HG02943 (cell line): ENCODE data around the gene TEKT5.
"Not testable (repeated sequence)": the region's sequence is repeated elsewhere in the genome, so short reads cannot be mapped to it uniquely, and the experiment has no call there.

Experiments used
- ATAC-seq: cut with Tn5 transposase; IDR thresholded peaks from one replicate; pipeline ENCODE4 v1.9.1; 2021; ENCODE audit warnings: mild to moderate bottlenecking, low read depth, moderate library complexity; ENCODE audit not compliant: unreplicated experiment

TEKT5 gene

DNA sequence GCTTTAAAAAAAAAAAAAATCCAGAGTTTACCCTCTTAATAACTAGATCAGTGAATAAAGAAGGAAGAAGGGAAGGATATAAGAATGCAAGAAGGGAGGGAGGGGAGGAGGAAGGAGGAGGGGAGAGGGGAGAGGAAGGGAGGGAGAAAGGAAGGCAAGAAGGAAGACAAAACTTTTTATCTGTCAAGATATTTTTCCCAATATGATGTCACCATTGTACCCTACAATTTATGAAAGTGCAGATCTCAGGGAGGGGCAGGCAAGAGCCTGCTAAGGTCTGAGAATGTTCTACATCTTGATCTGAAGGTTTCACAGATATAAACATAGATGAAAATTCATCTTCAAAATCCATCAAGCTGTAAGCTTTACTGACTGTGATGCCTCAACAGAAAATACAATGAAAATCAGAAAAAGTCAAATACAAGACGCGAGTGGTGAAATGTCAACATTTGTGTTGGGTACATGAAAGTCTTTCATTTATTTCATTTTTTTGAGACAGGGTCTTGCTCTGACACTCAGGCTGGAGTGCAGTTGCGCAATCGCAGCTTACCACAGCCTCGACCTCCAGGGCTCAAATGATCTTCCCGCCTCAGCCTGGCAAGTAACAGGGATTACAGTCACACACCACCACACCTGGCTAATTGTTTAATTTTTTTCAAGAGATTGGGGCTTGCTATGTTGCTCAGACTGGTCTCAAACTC lies 57.2 kb downstream of the TEKT5 start:
- no peak for ATAC-seq

DNA sequence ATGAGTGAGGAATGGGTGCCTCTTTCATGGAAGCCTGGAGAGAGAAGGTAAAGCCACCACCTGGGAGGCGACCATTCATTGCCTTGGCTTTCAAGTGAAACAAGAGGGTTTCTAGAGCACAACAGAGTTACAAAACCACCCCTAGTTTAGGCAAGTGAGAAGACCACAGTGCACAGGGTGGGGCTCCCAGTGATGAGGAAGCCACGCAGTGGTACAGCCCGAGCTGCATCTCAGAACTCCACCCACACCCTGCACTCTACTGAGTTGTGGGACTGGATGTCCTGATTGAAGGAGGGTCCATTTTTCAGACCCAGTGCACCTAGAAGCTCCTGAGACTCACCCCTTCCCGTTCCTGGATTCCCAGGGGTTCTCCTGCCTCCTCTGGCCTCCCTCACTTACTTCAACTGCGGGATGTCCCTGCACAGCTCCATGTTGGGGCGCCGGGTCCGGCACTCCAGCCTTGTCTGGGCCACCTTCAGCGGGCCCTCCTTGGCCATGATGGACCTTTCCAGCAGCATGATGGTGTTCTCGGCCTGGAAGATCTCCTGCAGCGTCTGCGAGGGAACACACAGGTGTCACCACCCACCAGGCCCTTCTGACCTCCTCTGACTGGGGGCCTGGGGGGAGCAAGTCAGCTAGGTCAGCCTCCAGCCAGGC lies 59.2 kb downstream of the TEKT5 start:
- no peak for ATAC-seq

DNA sequence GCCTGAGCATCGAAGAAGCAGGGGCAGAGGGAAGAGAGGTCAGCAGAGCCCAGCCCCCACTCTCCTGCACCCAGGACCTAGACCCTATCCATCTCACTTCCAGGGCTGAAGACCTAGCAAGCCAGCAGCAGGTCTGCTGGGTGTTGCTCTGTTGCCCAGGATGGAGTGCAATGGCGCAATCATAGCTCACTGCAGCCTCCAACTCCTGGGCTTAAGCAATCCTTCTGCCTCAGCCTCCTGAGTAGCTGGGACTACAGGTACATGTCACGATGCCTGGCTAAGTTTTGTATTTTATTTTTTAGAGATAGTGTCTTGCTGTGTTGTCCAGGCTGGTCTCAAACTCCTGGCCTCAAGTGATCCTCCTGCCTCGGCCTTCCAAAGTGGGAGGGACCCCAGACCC lies 61.3 kb downstream of the TEKT5 start:
- ATAC-seq = not testable (repeated sequence)

DNA sequence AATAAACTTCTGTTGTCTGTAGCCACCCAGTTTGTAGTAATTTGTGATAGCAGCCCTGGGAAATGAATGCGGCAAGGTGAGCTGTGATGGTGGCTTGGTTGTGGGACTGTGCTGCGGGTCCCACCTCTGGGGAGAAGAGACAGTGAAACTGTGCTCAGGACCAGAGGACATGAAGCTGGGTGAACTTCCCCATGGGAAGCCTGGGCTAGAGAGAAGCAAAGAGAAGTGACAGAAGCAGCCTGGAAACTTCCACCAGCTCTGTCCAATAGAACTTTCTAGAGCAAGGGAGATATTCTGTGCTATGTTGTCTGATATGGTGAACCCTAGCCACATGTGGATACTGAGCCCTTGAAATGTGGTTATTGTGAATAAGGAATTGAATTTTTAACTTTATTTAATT lies 62.8 kb downstream of the TEKT5 start:
- no peak for ATAC-seq

DNA sequence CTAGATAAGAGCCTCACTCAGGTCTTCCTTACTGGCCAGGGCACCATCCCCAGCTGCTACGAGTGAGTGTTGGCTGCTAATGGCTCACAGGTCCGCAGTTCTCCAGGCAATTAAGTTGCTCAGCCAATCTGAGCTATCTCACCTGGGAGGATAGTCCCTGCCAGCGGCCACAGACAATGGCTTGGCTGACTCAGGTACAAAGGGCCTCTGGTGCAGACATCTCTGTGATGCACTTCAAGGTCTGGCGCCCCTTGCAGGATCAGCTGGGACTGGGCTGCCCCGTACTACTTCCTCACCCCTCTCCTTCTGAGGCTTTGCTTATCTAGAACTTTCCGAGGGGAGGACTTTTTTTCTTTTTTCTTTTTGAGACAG lies 65.2 kb downstream of the TEKT5 start:
- no peak for ATAC-seq

DNA sequence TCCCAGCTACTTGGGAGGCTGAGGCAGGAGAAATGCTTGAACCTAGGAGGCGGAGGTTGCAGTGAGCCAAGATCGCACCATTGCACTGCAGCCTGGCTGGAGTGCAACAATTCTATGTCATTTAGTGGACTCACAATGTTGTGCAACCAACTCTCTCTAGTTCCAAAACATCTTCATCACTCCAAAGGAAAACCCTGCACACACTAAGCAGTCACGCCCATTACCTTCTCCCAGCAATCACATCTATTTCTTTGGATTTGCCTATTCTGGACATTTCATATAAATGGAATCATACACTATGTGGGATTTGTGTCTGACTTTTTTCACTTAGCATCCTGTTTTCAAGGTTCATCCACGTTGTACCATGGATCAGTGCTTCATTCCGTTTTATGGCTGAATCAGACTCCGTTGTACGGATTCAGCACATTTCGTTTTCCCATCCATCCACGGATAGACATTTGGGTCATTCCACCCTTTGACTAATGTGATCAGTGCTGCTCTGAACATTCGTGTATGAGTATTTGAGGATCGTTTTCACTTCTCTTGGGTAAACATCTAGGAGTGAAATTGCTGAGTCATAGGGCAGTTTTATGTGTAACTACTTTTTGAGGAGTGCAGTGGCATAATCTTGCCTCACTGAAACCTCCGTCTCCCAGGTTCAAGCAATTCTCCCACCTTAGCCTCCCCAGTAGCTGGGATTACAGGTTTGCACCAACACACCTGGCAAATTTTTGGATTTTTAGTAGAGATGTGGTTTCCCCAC lies 69.0 kb downstream of the TEKT5 start:
- no peak for ATAC-seq

DNA sequence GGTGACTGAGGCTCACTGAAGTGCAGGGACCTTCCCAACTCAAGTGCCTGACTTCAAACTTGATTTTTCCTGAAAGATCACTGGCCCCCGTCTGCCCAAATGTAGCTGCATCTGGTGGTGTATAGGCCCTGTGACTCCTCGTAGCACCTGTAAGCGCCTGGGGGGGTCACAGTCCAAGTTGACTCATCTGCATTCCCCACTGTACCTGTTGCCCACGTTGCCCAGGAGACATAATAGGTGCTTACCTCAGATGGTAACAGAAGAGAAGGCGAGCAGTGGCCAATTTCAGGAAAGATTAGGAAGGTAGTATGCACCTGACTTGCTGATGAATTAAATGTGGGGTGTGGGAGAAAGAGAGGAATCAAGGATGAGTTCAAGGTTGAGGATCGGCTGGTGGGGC lies 70.2 kb downstream of the TEKT5 start:
- no peak for ATAC-seq

DNA sequence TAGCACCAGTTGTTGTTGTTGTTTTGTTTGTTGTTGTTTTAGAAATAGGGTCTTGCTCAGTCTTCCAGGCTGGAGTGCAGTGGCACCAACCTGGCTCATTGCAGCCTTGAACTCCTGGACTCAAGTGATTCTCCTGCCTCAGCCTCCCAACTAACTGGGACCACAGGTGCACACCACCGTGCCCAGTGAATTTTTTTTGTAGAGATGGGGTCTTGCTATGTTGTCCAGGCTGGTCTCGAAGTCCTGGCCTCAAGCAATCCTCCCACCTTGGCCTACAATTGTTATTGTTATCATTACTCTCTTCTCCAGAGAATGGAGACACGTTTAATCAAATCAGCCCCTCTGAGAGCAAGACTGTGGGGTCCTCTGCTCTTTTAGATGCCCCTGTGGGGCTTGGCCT lies 71.7 kb downstream of the TEKT5 start:
- ATAC-seq = no peak

DNA sequence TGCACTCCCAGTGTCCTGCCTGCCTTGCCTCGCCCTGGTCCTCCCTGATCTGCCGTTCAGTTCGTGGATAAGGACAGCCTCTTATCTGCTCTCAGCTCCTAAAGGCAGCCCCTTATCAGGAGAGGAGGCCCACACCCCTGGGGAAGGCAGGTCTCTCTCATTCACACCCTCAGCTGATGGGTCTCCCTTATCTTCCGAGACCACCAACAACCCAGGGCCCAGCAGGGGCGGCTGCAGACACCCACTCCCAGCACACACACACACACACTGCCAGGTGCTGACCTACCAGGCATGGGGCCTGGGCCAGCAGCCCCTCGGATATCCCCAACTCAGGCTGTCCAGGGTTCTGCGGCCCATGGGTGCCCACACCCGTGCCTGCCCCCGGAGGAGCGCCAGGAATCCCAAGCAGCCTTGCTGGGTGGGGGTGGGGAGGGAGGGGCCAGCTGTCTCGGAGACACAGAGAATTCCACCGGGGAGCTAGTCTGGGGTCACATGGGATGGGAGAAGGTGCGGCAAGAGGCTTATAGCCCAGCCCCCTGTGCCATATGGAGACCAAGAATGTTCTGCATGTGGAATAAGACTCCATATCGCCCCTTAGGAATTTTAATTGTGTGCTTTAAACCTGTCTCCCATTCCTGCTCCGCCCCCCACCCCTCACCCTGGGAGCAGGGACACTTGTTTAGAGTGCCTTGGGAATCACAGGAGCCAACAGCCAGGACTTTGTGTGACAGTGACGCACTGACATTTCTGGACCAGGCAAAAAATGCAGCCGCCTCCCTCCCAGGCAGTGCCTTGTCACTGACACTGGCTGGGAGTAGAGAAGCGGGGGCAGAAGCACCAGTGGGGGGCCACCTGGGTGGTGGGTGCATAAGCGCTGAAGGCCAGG lies 72.5 kb downstream of the TEKT5 start:
- ATAC-seq = no peak

DNA sequence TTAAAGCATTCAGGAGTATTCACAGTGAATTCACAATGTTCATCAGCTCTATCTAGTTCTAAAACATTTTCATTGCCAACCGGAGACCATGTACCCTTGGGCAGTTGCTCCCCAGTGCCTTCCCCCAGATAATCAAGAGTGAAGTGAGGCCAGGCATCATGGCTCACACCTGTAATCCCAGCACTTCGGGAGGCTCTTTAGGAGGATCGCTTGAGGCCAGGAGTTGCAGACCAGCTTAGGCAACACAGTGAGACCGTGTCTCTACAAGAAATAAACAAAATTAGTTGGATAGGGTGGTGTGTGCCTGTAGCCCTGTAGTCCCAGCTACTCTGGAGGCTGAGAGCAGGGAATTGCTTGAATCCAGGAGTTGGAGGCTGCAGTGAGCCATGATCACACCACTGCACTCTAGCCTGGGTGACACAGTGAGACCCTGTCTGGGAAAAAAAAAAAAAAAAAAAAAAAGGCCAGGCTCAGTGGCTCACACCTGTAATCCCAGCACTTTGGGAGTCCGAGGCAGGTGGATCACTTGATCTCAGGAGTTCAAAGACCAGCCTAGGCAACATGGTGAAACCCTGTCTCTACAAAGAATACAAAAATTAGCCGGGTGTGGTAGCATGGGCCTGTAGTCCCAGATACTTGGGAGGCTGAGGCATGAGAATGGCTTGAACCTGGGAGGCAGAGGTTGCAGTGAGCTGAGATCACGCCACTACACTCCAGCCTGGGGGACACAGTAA lies 73.3 kb downstream of the TEKT5 start:
- ATAC-seq = not testable (repeated sequence)

DNA sequence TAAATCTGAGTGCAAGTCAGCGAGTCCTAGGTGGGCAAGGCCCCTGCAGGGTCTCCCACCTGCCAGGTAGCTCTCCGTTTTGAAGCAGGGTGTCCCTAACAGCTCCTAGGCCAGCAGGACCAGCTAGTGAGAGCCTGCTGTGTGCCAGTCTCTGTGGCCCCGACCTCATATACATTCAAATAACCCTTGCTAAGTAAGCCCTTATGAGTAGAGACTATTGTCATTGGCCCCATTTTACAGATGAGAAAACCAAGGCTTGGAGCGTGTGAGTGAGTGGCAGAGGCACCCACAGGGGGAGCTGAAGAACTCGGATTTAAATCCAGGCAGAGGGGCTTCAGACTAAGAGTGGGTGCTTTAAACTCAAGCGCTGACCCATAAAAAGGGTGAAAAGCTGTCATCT lies 74.6 kb downstream of the TEKT5 start:
- ATAC-seq = no peak

DNA sequence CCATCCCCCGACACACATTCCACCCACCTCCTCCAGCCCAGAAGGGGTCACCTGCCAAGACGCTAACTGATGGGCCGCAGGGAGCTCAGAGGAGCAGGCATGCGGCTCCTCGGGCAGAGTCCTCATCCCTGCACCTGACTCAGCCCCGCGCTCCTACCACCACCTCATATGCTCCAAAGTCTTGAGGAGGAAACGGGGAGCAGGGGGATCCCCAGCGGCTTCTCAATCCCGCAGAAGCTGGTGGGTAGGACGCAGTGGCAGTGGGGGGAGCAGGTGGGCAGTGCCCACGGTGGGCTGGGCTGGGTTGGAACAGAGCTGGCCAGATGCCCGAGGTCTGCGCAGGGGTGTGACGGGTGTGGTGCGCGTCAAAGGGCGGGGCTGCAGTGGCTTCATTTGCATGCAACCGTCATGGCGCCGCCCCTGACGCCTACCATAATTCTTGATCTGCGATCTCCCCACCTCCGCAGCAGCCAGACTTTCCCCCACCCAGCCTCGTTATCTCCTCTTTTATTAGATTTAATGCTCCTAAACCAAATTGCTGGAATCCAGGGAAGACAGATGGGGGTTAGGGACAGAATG lies 75.4 kb downstream of the TEKT5 start:
- no peak for ATAC-seq

DNA sequence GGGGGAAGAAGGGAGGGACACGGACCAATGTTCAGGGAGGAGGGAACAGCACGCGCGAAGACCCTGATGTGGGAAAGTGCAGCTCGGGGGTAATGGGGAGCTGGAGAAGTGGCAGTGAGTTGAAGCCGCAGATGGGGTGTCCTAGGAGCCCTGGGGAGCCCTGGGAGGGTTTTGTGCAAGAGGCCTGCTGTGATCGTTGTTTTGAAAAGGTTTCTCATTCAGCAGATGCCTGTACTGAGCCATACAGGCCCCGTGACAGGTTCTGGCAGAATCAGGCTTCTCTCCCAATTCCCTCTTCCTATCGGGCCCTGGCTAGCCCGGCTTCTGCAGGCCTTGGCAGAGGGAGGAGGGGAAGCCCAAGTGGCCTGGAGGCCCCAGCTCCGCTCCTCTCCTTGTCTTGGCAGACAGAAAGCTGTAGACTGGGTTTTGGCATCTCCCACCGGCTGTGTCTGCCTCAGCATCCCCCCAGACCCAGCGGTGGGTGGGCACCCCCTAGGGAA lies 76.0 kb downstream of the TEKT5 start:
- no peak for ATAC-seq

DNA sequence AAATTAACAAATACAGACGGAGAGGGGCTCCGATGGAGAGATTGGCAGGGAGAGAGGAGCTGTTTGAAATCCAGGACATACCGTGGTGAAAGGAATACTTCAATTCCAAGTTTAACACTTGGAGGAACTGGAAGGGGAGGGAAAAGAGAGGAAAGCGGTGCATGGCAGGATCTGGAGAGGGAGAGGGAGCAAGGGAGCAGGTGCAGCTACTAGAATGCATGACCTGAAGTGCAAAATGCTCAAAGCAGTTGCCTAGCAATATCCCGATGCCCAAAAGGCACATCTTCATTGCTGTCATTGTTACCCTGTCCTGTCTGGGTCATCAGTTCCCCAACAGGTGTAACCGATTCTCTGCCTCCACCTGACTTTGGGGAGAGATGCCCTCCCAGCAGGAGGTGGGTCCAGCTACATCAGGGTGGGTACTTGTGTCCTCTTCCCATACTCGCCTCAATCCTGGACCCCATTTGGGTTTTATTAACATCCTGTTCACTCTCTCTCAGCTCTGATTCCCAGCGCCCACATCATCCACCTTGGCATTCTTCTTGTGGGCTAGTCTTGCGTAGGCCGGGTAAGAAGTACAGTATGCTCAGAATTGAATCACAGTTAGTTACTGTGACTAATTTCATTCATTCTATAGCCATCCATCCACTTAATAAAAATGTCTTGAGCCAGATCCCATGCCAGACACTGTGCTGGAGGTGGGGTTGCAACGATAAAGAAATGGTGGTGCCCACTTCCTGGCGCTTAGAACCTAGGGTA lies 76.9 kb downstream of the TEKT5 start:
- no peak for ATAC-seq

DNA sequence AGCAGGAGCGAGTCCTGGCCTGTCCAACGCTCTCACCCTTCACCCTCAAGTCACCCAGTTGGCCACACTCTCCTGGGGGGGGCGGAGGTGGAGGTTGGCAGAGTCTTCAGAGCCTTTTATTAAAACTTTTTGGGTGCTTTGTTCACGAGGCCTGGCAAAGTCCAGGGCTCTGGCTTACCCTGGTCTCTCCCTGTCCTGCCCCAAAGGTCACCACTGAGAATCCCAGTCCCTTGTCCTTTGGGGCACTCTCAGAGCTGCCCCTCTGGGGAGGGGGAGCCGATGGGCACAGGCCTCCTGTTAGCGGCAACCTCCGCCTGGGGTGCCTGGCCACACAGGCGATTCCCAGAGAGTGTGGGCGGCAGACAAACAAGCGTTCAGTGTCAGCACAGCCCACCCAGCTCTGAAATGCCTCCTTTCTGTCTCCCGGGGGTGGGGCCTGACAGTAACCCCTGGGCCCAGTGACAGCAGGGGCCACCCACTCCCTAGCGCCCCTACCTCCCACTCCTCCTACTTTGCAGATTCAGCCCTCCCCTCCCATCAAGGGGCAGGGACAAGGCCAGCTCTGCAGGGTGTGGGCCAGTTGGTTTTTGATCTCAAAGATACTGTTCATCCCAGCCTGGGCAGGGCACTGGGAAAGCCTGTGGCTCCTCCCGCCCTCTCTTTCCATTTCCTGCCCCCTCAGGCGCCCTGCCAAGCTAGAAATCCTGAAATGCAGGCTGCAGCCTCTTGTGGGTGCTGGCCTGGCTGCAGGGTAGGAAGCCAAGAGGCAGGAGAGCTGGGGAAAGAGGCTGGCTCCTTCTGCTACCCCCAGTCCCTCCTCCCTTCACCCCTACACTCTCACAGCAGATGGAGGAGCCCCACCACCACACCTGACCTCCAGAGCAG lies 77.7 kb downstream of the TEKT5 start:
- no peak for ATAC-seq

DNA sequence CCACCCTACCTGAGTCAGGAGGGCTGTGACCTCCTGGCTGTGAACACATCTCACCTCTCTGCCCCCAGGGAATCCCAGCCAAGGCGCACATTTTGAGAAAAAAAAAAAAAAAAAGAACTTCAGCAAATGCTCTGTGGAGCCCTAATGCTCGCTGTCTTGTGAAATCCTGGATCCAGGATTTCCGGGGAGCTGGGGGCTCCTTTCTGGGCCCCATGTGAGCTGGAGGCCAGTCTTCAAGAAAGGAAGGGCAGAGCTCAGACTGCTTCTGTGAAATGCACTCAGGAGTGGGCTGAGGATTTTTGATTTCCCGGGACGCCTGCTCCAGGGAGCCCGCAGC lies 78.3 kb downstream of the TEKT5 start:
- no peak for ATAC-seq

DNA sequence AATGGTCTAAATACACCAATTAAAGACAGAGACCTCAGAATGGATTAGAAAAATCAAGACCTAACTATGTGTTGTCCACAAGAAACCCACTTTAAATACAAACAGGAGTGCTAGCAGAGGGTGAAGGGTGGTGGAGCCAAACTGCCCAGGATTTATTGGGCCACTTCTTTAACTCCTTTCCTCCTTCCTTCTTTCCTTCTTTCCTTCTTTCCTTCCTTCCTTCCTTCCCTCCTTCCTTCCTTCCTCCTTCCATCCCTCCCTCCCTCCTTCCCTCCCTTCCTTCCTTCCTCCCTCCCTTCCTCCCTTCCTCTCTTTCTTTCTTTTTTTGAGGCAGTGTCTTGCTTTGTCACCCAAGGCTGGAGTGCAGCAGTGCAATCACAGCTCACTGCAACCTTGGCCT lies 80.0 kb downstream of the TEKT5 start:
- ATAC-seq = no peak
